Trophoblast cell (in vitro differentiated cells and primary cell): ENCODE measurements around the gene GPRIN2.
"Not testable (repeated sequence)": the region's sequence is repeated elsewhere in the genome, so short reads cannot be mapped to it uniquely, and the experiment has no call there.

Experiments
- DNase-seq, 2 donors: peaks; one replicate each; pipeline ENCODE4 v3.0.0-alpha.2; 2016
- H2AFZ ChIP-seq: 2 replicates; pipeline ENCODE4 v1.6.1; 2013; ENCODE audit warnings: low read length, moderate library complexity, mild to moderate bottlenecking; ENCODE audit not compliant: insufficient read depth, poor library complexity
- H2AK5ac ChIP-seq: 2 replicates; pipeline ENCODE4 v1.6.1; 2013; ENCODE audit warnings: mild to moderate bottlenecking, low read length
- H2BK120ac ChIP-seq: 2 replicates; pipeline ENCODE4 v1.6.1; 2013; ENCODE audit warnings: low read length, mild to moderate bottlenecking, moderate library complexity; ENCODE audit not compliant: insufficient read depth, poor library complexity
- H2BK12ac ChIP-seq: 2 replicates; pipeline ENCODE4 v1.6.1; 2013; ENCODE audit warnings: mild to moderate bottlenecking, low read length, moderate library complexity
- H2BK5ac ChIP-seq: 2 replicates; pipeline ENCODE4 v1.6.1; 2013; ENCODE audit warnings: low read length, low read depth, moderate library complexity, mild to moderate bottlenecking; ENCODE audit not compliant: poor library complexity
- H3K14ac ChIP-seq: 2 replicates; pipeline ENCODE4 v1.6.1; 2013; ENCODE audit warnings: mild to moderate bottlenecking, low read length
- H3K18ac ChIP-seq: 2 replicates; pipeline ENCODE4 v1.6.1; 2013; ENCODE audit warnings: mild to moderate bottlenecking, low read length
- H3K23ac ChIP-seq: 2 replicates; pipeline ENCODE4 v1.6.1; 2013; ENCODE audit warnings: low read length
- H3K27ac ChIP-seq: 2 replicates; pipeline ENCODE4 v1.5.1; 2013; ENCODE audit warnings: low read depth, mild to moderate bottlenecking, inconsistent platforms, low read length, moderate library complexity
- H3K27me3 ChIP-seq: 2 replicates; pipeline ENCODE4 v1.6.1; 2013; ENCODE audit warnings: inconsistent platforms, mild to moderate bottlenecking, low read length, moderate library complexity; ENCODE audit not compliant: insufficient read depth
- H3K36me3 ChIP-seq, 2 experiments: 1 replicate in 1 of 2; 2 replicates in 1 of 2; pipeline ENCODE4 v1.6.1; 2013; ENCODE audit warnings: low read length in 2 of 2, mild to moderate bottlenecking in 2 of 2, moderate library complexity in 1 of 2; ENCODE audit not compliant: insufficient read depth in 2 of 2, control insufficient read depth in 1 of 2
- H3K4ac ChIP-seq: 2 replicates; pipeline ENCODE4 v1.6.1; 2013; ENCODE audit warnings: low read depth, mild to moderate bottlenecking, low read length, moderate library complexity
- H3K4me1 ChIP-seq, 2 experiments: 1 replicate in 1 of 2; 2 replicates in 1 of 2; pipeline ENCODE4 v1.6.1; 2013; ENCODE audit warnings: low read length in 2 of 2, mild to moderate bottlenecking in 2 of 2, moderate library complexity in 1 of 2; ENCODE audit not compliant: insufficient read depth in 2 of 2, control insufficient read depth in 1 of 2
- H3K4me2 ChIP-seq: 2 replicates; pipeline ENCODE4 v1.6.1; 2013; ENCODE audit warnings: inconsistent platforms, mild to moderate bottlenecking, low read length, moderate library complexity
- H3K4me3 ChIP-seq: 2 replicates; pipeline ENCODE4 v1.5.1; 2013; ENCODE audit warnings: mild to moderate bottlenecking, low read depth, low read length, inconsistent platforms
- H3K79me1 ChIP-seq: one replicate; pipeline ENCODE4 v1.6.1; 2013; ENCODE audit warnings: low read length
- H3K79me2 ChIP-seq: 2 replicates; pipeline ENCODE4 v1.6.1; 2013; ENCODE audit warnings: low read length, mild to moderate bottlenecking; ENCODE audit not compliant: control insufficient read depth, insufficient read depth, poor library complexity
- H3K9ac ChIP-seq: 2 replicates; pipeline ENCODE4 v1.6.1; 2013; ENCODE audit warnings: mild to moderate bottlenecking, low read length
- H3K9me3 ChIP-seq: 2 replicates; pipeline ENCODE4 v1.6.1; 2013; ENCODE audit warnings: low read depth, mild to moderate bottlenecking, control low read depth, inconsistent platforms, low read length; ENCODE audit not compliant: insufficient read depth
- H4K12ac ChIP-seq: 2 replicates; pipeline ENCODE4 v1.6.1; 2013; ENCODE audit warnings: low read depth, mild to moderate bottlenecking, low read length, moderate library complexity
- H4K8ac ChIP-seq: 2 replicates; pipeline ENCODE4 v1.6.1; 2013; ENCODE audit warnings: low read depth, mild to moderate bottlenecking, low read length, moderate library complexity
- H4K91ac ChIP-seq: one replicate; pipeline ENCODE4 v1.6.1; 2013; ENCODE audit warnings: low read depth, mild to moderate bottlenecking, low read length, moderate library complexity
- WGBS: extraction: QIAGEN DNeasy Blood & Tissue Kit; methylation state at CpG from one replicate; pipeline ENCODE4 v1.1.7; 2013; ENCODE audit warnings: missing lambda C conversion rate; ENCODE audit not compliant: insufficient read length, insufficient coverage; ENCODE audit errors: extremely low coverage; 5-methylcytosine and 5-hydroxymethylcytosine counted together

The GPRIN2 gene

GRCh38 chr10:46582568-46582967 is 26.1 kb upstream of the GPRIN2 start:
- H4K8ac ChIP-seq, DNase-seq, H4K91ac ChIP-seq, H4K12ac ChIP-seq, H3K9ac ChIP-seq, H3K79me1 ChIP-seq, H3K4ac ChIP-seq, H2AFZ ChIP-seq, H3K18ac ChIP-seq, H3K79me2 ChIP-seq, H2BK120ac ChIP-seq, H3K4me3 ChIP-seq, H3K23ac ChIP-seq, H2BK5ac ChIP-seq, H3K4me2 ChIP-seq, H2AK5ac ChIP-seq, H3K14ac ChIP-seq, H2BK12ac ChIP-seq, H3K36me3 ChIP-seq, H3K27ac ChIP-seq, H3K27me3 ChIP-seq, H3K4me1 ChIP-seq, H3K9me3 ChIP-seq: not testable (repeated sequence)
- no CpG with 5 or more reads among the region's 11 CpGs for WGBS

DNA sequence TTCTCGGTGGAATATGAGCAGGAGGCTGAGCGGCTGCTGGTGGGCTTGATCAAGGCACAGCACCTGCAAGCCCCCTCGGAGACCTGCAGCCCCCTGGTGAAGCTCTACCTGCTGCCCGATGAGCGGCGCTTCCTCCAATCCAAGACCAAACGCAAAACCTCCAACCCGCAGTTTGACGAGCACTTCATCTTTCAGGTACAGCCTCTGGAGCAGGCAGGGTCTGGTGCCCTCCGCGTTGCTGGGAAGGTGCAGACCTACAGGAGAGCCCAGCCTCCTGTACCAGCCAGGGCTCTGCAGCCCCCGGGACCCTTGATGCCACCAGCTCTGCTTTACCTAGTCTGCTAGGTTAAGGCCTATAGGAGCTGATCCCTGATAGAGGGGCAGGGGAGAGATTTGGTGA is 25.5 kb upstream of the GPRIN2 start:
- H3K9me3 ChIP-seq, H4K12ac ChIP-seq, H3K14ac ChIP-seq, H4K8ac ChIP-seq, H3K4me2 ChIP-seq, H3K23ac ChIP-seq, H3K27ac ChIP-seq, H3K4me1 ChIP-seq, H4K91ac ChIP-seq, H3K36me3 ChIP-seq, H3K79me2 ChIP-seq, H3K9ac ChIP-seq, H3K79me1 ChIP-seq, H2AFZ ChIP-seq, DNase-seq, H2BK12ac ChIP-seq, H3K4me3 ChIP-seq, H2BK5ac ChIP-seq, H3K4ac ChIP-seq, H2AK5ac ChIP-seq, H2BK120ac ChIP-seq, H3K18ac ChIP-seq, H3K27me3 ChIP-seq: not testable (repeated sequence)
- WGBS = no CpG with 5 or more reads among the region's 12 CpGs

DNA sequence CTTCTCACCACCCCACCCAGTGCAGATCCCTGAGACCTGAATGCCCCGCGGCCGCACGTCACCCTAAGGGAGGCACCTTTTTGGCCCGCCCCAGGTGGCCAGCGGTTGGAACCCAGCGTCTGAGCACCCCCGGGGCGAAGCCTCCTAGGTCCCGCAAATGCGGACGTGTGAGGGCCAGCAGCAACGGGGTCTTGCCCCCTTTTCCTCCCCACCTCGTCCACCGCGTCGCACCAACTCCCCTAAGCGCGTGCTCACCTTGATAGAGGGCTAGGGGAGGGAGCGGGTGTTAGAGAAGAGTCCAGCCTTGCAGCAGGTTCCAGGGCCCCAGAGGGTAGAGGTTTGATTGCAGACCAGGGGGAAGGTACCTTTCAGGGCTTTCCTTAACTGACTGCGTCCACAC is 22.9 kb upstream of the GPRIN2 start:
- no CpG with 5 or more reads among the region's 21 CpGs for WGBS
- not testable (repeated sequence) for DNase-seq, H3K27ac ChIP-seq, H3K79me2 ChIP-seq, H3K4me3 ChIP-seq, H3K9ac ChIP-seq, H4K8ac ChIP-seq, H3K9me3 ChIP-seq, H3K27me3 ChIP-seq, H3K36me3 ChIP-seq, H3K4me2 ChIP-seq, H3K23ac ChIP-seq, H2BK5ac ChIP-seq, H2AK5ac ChIP-seq, H3K18ac ChIP-seq, H2BK120ac ChIP-seq, H2BK12ac ChIP-seq, H3K4ac ChIP-seq, H4K91ac ChIP-seq, H3K14ac ChIP-seq, H2AFZ ChIP-seq, H4K12ac ChIP-seq, H3K4me1 ChIP-seq, H3K79me1 ChIP-seq

GRCh38 chr10:46578474-46579178 is 22.2 kb upstream of the GPRIN2 start, which contains the start of gene SYT15:
Gene SYT15 (plus strand): TSS chr10:46579128. CDS start chr10:46579169, 41 bp downstream.
- H3K27ac ChIP-seq, H4K12ac ChIP-seq, H3K9ac ChIP-seq, H3K9me3 ChIP-seq, H3K4me3 ChIP-seq, H2BK5ac ChIP-seq, H3K18ac ChIP-seq, H3K79me2 ChIP-seq, H3K14ac ChIP-seq, H2AFZ ChIP-seq, H3K79me1 ChIP-seq, H3K4me1 ChIP-seq, H3K36me3 ChIP-seq, H3K27me3 ChIP-seq, H2BK120ac ChIP-seq, H3K23ac ChIP-seq, H3K4ac ChIP-seq, H2BK12ac ChIP-seq, H2AK5ac ChIP-seq, DNase-seq: not testable (repeated sequence)
- Histone ChIP-seq H4K91ac (peak within 1 kb of the TSS; percentile 24), H3K4me2 (peak within 1 kb of the TSS; percentile 52), H4K8ac (peak within 1 kb of the TSS; percentile 38)
- WGBS = no CpG with 5 or more reads among the region's 68 CpGs
